Measurements from ENCODE around the gene PEX13.
"Not testable (repeated sequence)": the region's sequence is repeated elsewhere in the genome, so short reads cannot be mapped to it uniquely, and the experiment has no call there.

The PEX13 gene

DNA sequence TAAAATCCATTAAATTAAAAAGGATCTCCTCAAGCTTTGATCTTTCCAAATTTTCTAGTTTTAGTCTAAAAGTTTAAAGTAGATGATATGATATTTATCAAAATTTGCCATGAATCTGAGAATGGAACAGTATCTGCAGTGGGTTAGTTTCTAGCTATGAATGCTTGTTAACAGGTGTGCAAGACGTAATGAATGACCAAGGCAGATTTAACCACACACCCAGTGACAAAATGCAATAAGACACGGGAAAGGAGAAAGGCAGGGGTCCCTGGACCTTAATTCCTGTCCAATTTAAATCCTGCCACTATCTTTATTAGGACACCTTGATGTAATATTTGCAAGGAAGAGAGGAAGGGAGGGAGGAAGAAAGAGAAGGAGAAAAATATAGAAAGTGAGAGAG lies 30.5 kb upstream of the PEX13 start:
- peaks cover 11% of the 10 kb centered on the region for H3K9me3 ChIP-seq (ENCODE audit: control insufficient read depth, low read length)
- H3K36me3 ChIP-seq (ENCODE audit: control insufficient read depth in 1 of 2, insufficient read depth in 2 of 2, low read depth in 1 of 2, low read length in 2 of 2): peaks cover 0 to 3% of the 10 kb centered on the region in 2 experiments
- no peak overlapping the region for H3K23ac ChIP-seq (ENCODE audit: low read length in 2 of 2)
- no peaks in the 10 kb centered on the region for H3K4me1 ChIP-seq (ENCODE audit: control insufficient read depth, insufficient read depth, low read depth, low read length)
- no peak overlapping the region for H3K18ac ChIP-seq (ENCODE audit: low read depth in 1 of 2, low read length in 2 of 2)
- H2BK5ac ChIP-seq (ENCODE audit: low read depth, low read length, poor library complexity, severe bottlenecking): no peak overlapping the region
- H3K27me3 ChIP-seq (ENCODE audit: control insufficient read depth in 1 of 2, insufficient read depth in 1 of 2, low read length in 2 of 2): no peaks in the 10 kb centered on the region
- H2BK15ac ChIP-seq (ENCODE audit: low read depth, poor library complexity, severe bottlenecking): no peak overlapping the region
- no peak overlapping the region for H4K8ac ChIP-seq (ENCODE audit: low read length)
- no peak overlapping the region for H3K4ac ChIP-seq (ENCODE audit: low read depth in 1 of 2, low read length in 2 of 2)
- no peak overlapping the region for H3K27ac ChIP-seq (ENCODE audit: low read length, poor library complexity, severe bottlenecking)
- H3K14ac ChIP-seq (ENCODE audit: low read length in 2 of 2): no peak overlapping the region
- H3K4me2 ChIP-seq (ENCODE audit: low read length, poor library complexity, severe bottlenecking): no peak overlapping the region
- no peak overlapping the region for H3K9ac ChIP-seq (ENCODE audit: low read length)
- no peak overlapping the region for H2BK120ac ChIP-seq (ENCODE audit: low read depth, low read length)
- H2AFZ ChIP-seq (ENCODE audit: low read depth, low read length): no peak overlapping the region
- no peaks in the 10 kb centered on the region for H3K79me1 ChIP-seq (replicated peaks; ENCODE audit: low read length, poor library complexity, severe bottlenecking)
- no peak overlapping the region for H2BK12ac ChIP-seq (ENCODE audit: low read length in 2 of 2)
- H2AK5ac ChIP-seq (ENCODE audit: low read length, severe bottlenecking): no peak overlapping the region
- no peak overlapping the region for H3K4me3 ChIP-seq (ENCODE audit: insufficient read depth in 1 of 2, low read depth in 1 of 2, low read length in 2 of 2)
- WGBS: 86% methylated on average over 2 of the region's 2 CpGs
- no peak overlapping the region for H4K91ac ChIP-seq (ENCODE audit: low read length)
- no peak for DNase-seq

DNA sequence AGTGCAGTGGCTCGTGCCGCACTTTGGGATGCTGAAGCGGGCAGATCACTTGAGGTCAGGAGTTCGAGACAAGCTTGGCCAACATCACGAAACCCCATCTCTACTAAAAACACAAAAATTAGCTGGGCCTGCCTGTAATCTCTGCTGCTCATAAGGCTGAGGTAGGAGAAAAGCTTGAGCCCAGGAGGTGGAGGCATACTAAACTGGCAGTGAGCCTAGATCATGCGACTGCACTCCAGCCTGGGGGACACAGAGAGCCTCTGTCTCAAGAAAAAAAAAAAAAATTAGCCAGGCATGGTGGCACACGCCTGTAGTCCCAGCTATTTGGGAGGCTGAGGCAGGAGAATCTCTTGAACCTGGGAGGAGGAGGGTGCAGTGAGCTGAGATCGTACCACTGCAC lies 29.9 kb upstream of the PEX13 start:
- not testable (repeated sequence) for H4K91ac ChIP-seq (ENCODE audit: low read length); H3K27me3 ChIP-seq (ENCODE audit: control insufficient read depth in 1 of 2, insufficient read depth in 1 of 2, low read length in 2 of 2); H2BK12ac ChIP-seq (ENCODE audit: low read length in 2 of 2); H3K18ac ChIP-seq (ENCODE audit: low read depth in 1 of 2, low read length in 2 of 2); H3K4me2 ChIP-seq (ENCODE audit: low read length, poor library complexity, severe bottlenecking); H2BK5ac ChIP-seq (ENCODE audit: low read depth, low read length, poor library complexity, severe bottlenecking); DNase-seq; H2BK15ac ChIP-seq (ENCODE audit: low read depth, poor library complexity, severe bottlenecking); H3K14ac ChIP-seq (ENCODE audit: low read length in 2 of 2); H3K79me1 ChIP-seq (replicated peaks; ENCODE audit: low read length, poor library complexity, severe bottlenecking); H3K9ac ChIP-seq (ENCODE audit: low read length); H2AK5ac ChIP-seq (ENCODE audit: low read length, severe bottlenecking); H4K8ac ChIP-seq (ENCODE audit: low read length); H3K23ac ChIP-seq (ENCODE audit: low read length in 2 of 2); H3K27ac ChIP-seq (ENCODE audit: low read length, poor library complexity, severe bottlenecking); H3K36me3 ChIP-seq (ENCODE audit: control insufficient read depth in 1 of 2, insufficient read depth in 2 of 2, low read depth in 1 of 2, low read length in 2 of 2); H3K4me1 ChIP-seq (ENCODE audit: control insufficient read depth, insufficient read depth, low read depth, low read length); H2AFZ ChIP-seq (ENCODE audit: low read depth, low read length); H3K4ac ChIP-seq (ENCODE audit: low read depth in 1 of 2, low read length in 2 of 2); H2BK120ac ChIP-seq (ENCODE audit: low read depth, low read length); H3K4me3 ChIP-seq (ENCODE audit: insufficient read depth in 1 of 2, low read depth in 1 of 2, low read length in 2 of 2)
- 97% methylated on average over 2 of the region's 8 CpGs for WGBS
- peaks cover 18% of the 10 kb centered on the region for H3K9me3 ChIP-seq (ENCODE audit: control insufficient read depth, low read length)

DNA sequence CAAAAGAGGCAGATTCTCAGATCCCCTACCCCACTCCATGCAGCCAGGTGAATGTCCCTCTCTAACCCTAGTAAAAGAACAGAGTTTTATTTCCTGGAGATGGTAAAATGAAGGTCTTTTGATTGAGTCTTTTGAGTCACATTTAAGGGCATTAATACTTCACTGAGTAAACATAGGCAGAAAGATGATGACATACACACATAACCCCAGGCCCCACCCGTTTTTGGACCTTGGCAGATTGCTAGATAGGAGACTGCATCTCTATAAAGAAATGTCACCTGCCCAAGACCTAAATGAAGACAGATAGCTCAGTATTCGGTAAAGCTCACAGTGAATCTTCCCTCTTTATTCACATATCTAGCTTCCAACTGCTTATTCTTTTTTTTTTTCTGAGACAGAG lies 28.3 kb upstream of the PEX13 start:
- no peak overlapping the region for H3K4me3 ChIP-seq (ENCODE audit: insufficient read depth in 1 of 2, low read depth in 1 of 2, low read length in 2 of 2)
- H3K27ac ChIP-seq (ENCODE audit: low read length, poor library complexity, severe bottlenecking): no peak overlapping the region
- WGBS: 86% methylated on average over 2 of the region's 2 CpGs

DNA sequence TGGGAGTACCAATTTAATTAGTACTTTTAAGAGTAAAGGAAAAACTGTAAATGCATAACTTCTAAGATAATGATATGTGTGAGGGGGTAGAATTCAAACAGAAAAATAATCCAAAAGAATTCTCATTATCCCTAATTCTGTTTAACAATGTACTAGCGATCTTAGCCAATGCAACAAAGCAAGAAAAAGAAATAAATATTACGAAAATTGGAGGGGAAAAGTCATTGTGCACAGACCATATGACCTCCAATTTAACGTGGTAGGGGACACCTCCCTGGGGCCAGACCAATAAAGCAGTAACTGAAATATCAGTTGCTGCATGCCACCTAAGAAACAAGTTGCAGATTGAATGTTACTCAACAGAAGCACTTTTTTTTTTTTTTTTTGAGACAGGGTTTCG lies 25.9 kb upstream of the PEX13 start:
- Histone ChIP-seq H3K4me2 (ENCODE audit: low read length, poor library complexity, severe bottlenecking) (no peak overlapping the region), H2BK15ac (ENCODE audit: low read depth, poor library complexity, severe bottlenecking) (no peak overlapping the region), H4K8ac (ENCODE audit: low read length) (no peak overlapping the region), H3K4ac (ENCODE audit: low read depth in 1 of 2, low read length in 2 of 2) (no peak overlapping the region), H2BK5ac (ENCODE audit: low read depth, low read length, poor library complexity, severe bottlenecking) (no peak overlapping the region), H3K23ac (ENCODE audit: low read length in 2 of 2) (no peak overlapping the region), H2AK5ac (ENCODE audit: low read length, severe bottlenecking) (no peak overlapping the region), H2BK120ac (ENCODE audit: low read depth, low read length) (no peak overlapping the region), H4K91ac (ENCODE audit: low read length) (no peak overlapping the region), H3K79me1 (replicated peaks; ENCODE audit: low read length, poor library complexity, severe bottlenecking) (no peaks in the 10 kb centered on the region), H3K14ac (ENCODE audit: low read length in 2 of 2) (no peak overlapping the region), H3K9me3 (ENCODE audit: control insufficient read depth, low read length) (peaks cover 21% of the 10 kb centered on the region), H3K4me3 (ENCODE audit: insufficient read depth in 1 of 2, low read depth in 1 of 2, low read length in 2 of 2) (no peak overlapping the region), H3K27me3 (ENCODE audit: control insufficient read depth in 1 of 2, insufficient read depth in 1 of 2, low read length in 2 of 2) (no peaks in the 10 kb centered on the region), H3K4me1 (ENCODE audit: control insufficient read depth, insufficient read depth, low read depth, low read length) (no peaks in the 10 kb centered on the region), H3K18ac (ENCODE audit: low read depth in 1 of 2, low read length in 2 of 2) (no peak overlapping the region), H3K27ac (ENCODE audit: low read length, poor library complexity, severe bottlenecking) (no peak overlapping the region), H3K36me3 (ENCODE audit: control insufficient read depth in 1 of 2, insufficient read depth in 2 of 2, low read depth in 1 of 2, low read length in 2 of 2) (peaks cover 0 to 3% of the 10 kb centered on the region in 2 experiments), H2BK12ac (ENCODE audit: low read length in 2 of 2) (no peak overlapping the region), H2AFZ (ENCODE audit: low read depth, low read length) (no peak overlapping the region), H3K9ac (ENCODE audit: low read length) (no peak overlapping the region)
- 92% methylated on average over 4 of the region's 4 CpGs for WGBS
- DNase-seq: no peak

More for the DNA sequence above, 28.3 kb upstream of the PEX13 start:
- DNase-seq: no peak
- no peak overlapping the region for H2BK5ac ChIP-seq (ENCODE audit: low read depth, low read length, poor library complexity, severe bottlenecking)
- no peak overlapping the region for H2AK5ac ChIP-seq (ENCODE audit: low read length, severe bottlenecking)
- H3K36me3 ChIP-seq (ENCODE audit: control insufficient read depth in 1 of 2, insufficient read depth in 2 of 2, low read depth in 1 of 2, low read length in 2 of 2): peaks cover 0 to 3% of the 10 kb centered on the region in 2 experiments
- H3K4ac ChIP-seq (ENCODE audit: low read depth in 1 of 2, low read length in 2 of 2): no peak overlapping the region
- no peaks in the 10 kb centered on the region for H3K4me1 ChIP-seq (ENCODE audit: control insufficient read depth, insufficient read depth, low read depth, low read length)
- no peak overlapping the region for H2BK120ac ChIP-seq (ENCODE audit: low read depth, low read length)
- H3K18ac ChIP-seq (ENCODE audit: low read depth in 1 of 2, low read length in 2 of 2): no peak overlapping the region
- no peak overlapping the region for H2BK12ac ChIP-seq (ENCODE audit: low read length in 2 of 2)
- H3K9me3 ChIP-seq (ENCODE audit: control insufficient read depth, low read length): peaks cover 21% of the 10 kb centered on the region
- no peak overlapping the region for H3K9ac ChIP-seq (ENCODE audit: low read length)
- H3K4me2 ChIP-seq (ENCODE audit: low read length, poor library complexity, severe bottlenecking): no peak overlapping the region
- no peak overlapping the region for H3K14ac ChIP-seq (ENCODE audit: low read length in 2 of 2)
- H3K27me3 ChIP-seq (ENCODE audit: control insufficient read depth in 1 of 2, insufficient read depth in 1 of 2, low read length in 2 of 2): no peaks in the 10 kb centered on the region
- no peak overlapping the region for H2AFZ ChIP-seq (ENCODE audit: low read depth, low read length)
- H4K8ac ChIP-seq (ENCODE audit: low read length): no peak overlapping the region
- H3K79me1 ChIP-seq (replicated peaks; ENCODE audit: low read length, poor library complexity, severe bottlenecking): no peaks in the 10 kb centered on the region
- H4K91ac ChIP-seq (ENCODE audit: low read length): no peak overlapping the region
- H3K23ac ChIP-seq (ENCODE audit: low read length in 2 of 2): no peak overlapping the region
- H2BK15ac ChIP-seq (ENCODE audit: low read depth, poor library complexity, severe bottlenecking): no peak overlapping the region
